ENCODE results near the gene TST. TPM values are rescaled to one million over a fixed set of nuclear protein-coding genes. Genes with fewer than 3 reads are reported as not detected.

Gene TST
- total RNA-seq, 1 donor from 2014 or later = 63.5 TPM

DNA sequence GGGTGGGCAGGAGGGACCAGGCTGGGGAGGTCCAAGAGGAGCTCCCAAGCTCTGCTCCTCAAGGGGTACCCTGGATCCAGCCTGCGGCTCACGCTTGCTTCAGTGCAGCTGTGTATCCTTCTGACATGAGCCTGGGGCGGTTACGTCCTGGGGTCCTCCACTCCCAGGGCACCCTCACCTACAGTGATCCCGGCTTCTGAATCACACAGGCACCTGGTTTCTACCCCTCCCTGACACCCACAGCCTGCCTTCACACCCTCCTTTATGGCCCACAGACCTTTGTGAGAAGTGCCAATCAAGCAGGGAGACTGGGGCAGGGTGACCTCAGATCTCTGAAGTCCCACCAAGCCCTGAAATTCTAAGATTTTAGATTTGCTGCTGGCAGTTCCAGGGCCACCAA lies 1.8 kb upstream of the TST start:
- DNase-seq (no peak), ATAC-seq (ENCODE audit: poor library complexity) (no peak)
- intact Hi-C loops (cut with DNase I) = no loop called here

DNA sequence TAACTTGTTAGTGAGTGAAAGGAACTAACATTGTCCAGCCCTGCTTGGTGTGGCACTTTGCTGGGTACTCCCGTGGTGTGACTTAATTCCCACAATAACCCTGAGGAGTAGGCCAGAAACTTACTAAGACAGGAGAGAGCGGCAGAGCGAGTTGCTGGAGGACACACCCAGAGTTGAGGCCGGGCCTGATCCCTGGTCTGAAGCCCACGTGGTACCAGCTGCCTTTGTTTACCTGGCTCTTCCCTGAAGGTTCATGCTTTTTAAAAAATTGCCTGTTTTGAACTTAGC lies 889 bp upstream of the TST start:
- intact Hi-C loops (cut with DNase I) = no loop called here
- ATAC-seq (ENCODE audit: poor library complexity) (peak; percentile 34), DNase-seq (no peak)

DNA sequence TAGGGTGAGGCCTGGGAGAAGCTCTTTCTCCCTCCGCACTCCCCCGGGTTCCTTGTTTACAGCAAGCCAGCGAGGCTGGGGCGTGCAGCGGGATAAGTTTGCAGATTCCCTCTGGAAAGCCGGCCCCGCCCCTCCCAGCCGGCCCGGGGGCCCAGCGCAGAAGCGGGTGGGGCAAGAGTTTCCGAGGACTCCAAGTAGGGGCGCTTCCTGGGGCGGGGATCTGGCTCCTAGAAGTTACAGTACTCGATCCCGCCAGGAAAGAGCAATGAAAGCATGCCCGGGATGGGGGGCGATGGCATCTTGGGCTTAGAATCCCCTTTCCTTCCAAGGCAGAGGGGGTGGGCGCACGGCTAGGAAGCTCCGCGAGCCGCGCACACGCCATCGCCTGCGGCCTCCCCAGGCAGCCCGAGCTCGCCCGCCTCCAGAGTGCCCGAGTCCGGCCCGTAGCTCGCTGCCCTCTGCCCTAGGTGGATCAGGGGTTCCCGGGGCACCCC lies 385 bp downstream of the TST start:
- ATAC-seq (ENCODE audit: poor library complexity) (peak; percentile 53), DNase-seq (peak; percentile 84)
- intact Hi-C loops (cut with DNase I) = no loop called here

DNA sequence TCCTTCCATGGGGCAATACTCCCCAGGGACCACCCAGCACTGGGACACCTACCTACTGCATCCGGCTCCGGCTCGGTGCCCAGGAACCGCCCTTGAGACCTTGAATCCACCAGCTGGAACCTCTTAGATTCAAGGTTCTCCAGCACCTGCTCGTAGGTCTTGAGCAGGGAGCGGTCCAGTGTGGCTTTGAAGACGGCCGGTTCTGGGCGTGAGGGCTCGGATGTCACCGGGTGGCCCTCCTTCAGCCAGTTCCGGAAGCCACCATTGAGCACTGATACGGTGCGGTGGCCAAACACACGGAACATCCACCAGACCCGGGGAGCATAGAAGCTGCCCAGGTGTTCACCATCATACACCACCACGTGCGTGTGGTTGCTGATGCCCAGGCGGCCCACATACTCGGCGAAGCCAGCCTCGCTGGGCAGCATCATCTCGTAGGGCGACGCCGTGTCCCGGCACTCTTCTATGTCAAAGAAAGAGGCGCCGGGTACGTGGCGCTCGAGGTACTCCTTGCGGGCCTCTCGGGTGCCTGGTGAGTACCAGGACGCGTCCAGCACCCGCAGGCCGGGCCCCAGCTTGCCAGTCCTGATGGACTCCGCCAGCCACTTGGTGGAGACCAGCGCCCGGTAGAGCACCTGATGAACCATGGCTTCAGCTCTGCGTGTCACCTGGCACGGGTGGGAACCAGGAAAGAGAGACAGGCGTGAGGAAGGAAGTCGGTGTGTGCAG lies 997 bp downstream of the TST start:
- peak; percentile 1 for ATAC-seq (ENCODE audit: poor library complexity)
- intact Hi-C loops (cut with DNase I) = no loop called here
- no peak for DNase-seq

DNA sequence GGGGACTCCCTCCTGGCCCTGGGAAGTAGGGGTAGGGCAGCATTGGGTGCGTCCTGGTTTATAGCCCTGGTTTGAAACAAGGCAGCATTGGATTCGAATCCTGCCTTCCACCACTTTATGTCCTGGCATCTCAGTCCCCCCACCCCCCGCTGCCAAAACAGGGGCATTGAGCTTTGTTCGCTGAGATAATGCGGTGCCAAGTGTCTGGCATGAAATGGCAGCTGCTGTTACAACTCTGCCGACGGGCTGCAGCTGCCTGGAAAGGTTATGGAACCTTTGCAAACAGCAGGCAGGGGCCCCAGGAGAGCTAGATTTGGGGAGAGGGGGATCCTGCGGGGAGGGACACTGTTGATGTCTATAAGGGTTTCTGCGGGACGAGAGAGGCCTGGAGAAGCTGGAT lies 1.9 kb downstream of the TST start:
- no peak for ATAC-seq (ENCODE audit: poor library complexity)
- DNase-seq = no peak
- intact Hi-C loops (cut with DNase I) = no loop called here

DNA sequence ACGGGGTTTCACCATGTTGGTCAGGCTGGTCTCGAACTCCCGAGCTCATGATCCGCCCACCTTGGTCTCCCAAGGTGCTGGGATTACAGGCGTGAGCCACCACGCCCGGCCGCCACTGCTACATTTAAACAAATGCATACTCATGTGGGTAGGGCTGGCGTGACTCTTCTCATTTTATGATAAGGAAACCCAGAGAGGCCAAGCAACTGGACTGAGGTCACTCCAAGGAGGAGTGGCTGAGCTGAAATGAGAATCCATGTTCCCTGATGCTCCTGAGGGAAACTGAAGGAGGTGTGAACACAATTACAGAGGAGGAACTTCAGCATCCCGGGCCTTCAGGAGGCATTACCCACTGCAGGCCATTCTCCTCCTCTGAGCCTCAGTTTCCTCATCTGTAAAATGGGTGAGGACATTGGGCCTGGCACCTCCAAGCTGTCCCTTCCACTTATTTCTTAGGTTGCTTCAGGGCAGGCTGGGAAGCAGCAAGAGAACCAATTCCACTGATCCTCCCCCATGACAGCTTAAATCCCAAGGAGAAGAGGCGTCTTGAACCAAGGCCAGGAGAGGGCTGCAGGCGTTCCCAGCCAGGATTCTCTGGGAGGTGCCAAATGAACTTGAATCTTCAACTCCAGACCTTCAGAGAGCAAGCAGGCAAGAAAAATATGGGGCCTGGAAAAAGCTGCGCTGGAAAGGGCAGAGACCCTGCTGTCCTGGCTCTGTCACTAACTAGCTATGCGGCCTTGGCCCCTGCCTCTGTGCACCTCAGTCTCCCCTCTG lies 2.9 kb downstream of the TST start:
- ATAC-seq (ENCODE audit: poor library complexity) (no peak), DNase-seq (no peak)
- intact Hi-C loops (cut with DNase I) = no loop called here

DNA sequence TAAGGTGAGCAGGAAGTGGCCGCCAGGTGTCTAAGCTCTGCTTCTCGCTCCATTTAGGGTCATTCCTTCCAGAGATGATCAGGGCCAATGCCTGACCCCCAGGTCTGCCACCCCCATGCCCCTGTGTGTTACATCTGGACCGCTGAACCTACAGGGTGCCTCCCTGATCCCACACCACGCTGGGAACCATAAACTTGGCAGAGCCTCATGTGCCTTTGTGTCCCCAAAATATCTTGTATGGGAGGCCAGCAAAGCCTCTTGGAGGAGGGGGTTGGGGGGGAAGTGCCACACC lies 3.7 kb downstream of the TST start:
- no peak for ATAC-seq (ENCODE audit: poor library complexity)
- intact Hi-C loops (cut with DNase I) = no loop called here

DNA sequence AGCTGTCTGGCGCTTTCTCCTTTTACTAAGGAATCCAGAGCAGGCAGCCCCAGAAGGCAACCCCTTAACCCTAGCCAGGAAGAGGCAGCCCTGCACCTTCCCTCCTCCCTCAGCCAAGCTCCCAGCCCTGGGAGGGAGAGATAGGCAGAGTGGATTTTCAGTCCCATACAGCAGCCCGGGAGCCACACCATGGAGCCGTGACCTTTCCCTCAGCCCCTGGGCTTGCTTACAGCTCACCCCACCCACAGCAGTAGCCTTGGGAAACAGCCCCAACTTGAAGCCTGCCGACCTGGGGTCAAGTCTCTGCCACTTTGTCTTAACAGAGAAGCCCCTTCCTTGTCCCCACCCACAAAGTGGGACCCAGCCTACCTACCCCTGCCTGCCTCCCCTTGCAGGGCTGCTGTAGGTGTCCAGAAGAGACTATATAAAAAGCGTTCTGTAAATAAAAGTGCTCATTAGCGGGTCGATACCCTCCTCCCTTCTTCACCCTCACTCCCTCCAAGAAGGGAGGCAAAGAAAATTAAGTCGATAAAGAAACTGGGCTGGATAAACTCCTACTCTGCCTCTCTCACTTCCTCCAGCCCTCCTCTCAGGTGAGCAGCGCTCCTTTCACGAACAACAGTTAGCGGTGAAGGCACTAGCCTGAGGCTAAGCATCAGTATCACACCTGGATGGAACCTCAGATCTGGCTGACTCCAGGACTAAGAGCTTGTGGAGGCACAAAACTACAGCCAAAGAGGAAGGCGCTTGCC lies 4.2 kb downstream of the TST start:
- DNase-seq = no peak
- intact Hi-C loops (cut with DNase I) = no loop called here
- ATAC-seq (ENCODE audit: poor library complexity) = no peak

More for the DNA sequence above, 3.7 kb downstream of the TST start:
- DNase-seq = no peak

DNA sequence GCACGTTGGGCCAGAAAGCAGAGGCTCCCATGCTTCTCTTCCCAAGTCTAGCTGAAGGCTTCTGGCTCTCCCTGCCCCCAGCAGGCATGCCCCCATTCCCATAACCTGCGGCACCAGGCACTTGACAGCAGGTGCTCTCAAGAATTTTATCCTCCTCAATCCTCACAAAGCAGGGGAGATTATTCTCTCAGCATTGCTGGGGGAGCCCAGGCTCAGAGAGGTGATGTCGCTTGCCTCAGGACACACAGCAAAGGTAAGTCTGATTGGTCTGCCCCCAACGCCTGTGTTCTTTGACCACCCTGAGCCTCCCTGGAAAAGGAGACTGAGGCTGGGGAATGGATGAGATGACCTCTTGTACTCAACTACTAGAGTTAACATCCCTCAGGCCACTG lies 4.8 kb downstream of the TST start:
- DNase-seq = no peak
- intact Hi-C loops (cut with DNase I) = no loop called here
- no peak for ATAC-seq (ENCODE audit: poor library complexity)

DNA sequence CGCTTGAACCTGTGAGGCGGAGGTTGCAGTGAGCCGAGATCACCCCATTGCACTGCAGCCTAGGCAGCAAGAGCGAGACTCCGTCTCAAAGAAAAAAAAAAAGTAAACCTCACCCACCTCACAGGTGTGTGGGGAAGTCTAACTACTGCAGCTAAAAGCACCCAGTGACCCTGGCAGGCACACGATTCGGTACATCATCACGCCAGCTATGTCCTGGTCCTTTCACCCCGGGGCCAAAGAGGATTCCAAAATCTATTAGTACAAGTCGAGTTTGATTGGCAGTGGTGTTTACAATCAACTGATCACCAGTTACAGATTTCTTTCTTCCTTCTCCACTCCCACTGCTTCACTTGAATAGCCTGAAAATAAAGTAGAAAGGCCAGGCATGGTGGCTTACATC lies 6.3 kb downstream of the TST start:
- no peak for DNase-seq
- intact Hi-C loops (cut with DNase I) = no loop called here
- no peak for ATAC-seq (ENCODE audit: poor library complexity)

DNA sequence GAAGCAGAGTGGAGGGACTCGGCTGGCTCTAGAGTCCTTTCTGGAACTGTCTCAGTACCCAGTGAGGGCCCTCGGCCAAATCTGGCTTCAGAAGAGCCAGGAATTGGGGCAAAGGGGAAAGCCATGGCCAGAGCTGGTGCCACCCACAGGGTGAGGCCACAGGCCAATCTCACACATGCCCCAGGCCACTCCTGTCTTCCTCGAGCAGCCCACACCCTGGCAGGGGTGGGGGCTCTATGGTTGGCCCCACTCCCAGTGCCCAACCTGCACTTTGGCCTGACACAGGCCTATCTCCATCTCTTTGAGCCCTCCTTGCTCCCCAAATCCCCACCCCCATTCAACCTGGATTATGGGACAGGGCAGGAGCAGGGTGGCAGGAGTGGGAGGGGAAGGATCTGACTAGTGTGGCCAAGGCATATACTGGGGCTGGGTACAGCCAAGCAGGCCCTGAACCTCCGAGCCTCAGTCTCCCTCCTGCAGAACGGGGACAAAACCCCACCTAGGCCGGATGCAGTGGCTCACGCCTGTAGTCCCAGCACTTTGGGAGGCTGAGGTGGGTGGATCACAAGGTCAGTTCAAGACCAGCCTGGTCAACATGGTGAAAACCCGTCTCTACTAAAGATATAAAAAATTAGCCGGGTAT lies 6.9 kb downstream of the TST start:
- DNase-seq = peak; percentile 75
- intact Hi-C loops (cut with DNase I) = no loop called here
- peak; percentile 82 for ATAC-seq (ENCODE audit: poor library complexity)

DNA sequence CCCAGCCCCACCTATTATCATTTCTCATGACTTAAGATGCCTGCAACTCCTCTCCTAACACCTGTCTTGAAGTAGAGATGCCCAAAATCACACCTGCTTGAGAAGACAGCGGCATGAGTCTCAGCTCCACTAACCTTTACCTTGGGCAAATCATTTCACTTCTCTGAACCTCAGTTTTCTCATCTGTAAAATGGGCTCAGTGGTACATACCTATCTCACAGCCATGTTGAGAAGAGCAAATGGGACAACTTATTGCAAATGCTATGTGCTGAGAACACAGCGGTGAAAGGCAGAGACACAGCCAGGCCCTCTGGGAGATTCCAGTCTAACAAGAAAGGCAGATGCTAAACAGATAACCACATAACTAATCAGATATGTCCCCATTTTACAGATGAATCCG lies 7.8 kb downstream of the TST start:
- ATAC-seq (ENCODE audit: poor library complexity) (no peak), DNase-seq (no peak)
- intact Hi-C loops (cut with DNase I) = no loop called here

DNA sequence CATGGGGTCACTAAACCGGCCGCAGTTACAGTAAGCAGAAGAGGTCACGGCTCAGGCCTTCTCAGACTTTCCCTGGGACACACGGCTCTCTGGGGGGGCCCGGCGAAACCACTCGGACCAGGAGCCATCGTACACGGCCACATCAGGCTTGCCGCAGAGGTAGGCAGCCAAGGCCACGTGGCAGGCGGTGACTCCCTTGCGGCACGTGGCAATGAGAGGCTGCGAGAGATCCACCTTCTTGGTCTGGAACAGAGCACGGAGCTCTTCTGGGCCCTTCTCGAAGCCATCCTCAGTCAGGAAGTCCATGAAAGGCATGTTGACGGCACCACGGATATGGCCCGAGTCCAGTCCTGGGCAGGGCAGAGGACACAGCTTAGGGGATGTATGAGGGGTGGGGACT lies 8.3 kb downstream of the TST start:
- ATAC-seq (ENCODE audit: poor library complexity) = no peak
- no peak for DNase-seq
- intact Hi-C loops (cut with DNase I) = no loop called here

DNA sequence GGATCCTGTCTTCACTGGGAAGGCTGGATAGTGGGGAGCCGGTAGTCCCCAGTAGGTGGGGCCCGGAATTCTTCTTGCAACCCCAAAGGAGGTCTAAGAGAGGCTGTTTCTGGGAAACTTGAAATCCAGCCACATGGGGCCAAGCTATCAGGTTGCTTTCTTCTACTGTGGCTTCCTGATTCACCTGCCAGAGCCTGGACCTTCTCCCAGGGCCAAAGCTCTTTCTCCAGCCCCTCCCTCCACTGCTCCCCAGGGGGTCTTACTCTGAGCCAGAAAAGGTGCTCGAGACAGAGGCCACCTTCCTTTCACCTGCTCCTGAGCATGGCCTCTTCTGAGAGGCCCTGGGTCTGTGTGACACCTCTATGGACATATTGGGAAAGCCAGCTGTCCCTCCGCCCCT lies 9.1 kb downstream of the TST start:
- DNase-seq (no peak), ATAC-seq (ENCODE audit: poor library complexity) (no peak)
- intact Hi-C loops (cut with DNase I) = no loop called here

DNA sequence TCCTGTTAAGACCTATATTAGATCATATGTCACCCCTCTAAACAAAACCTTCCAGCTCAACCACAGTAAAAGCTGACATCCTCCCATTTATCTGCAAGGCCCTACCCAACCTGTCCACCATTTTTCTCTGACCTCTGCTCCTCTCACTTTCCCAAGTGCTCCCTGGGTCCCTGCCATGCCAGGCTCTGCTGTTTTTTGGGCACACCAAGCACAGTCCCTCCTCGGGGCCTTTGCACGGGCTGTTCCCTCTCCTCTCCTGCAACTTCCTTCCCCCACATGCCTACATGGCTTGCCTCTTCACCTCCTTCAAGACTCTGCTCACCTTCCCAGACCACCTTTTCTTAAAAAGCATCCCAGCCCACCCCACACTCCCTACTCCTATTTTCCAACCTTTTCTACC lies 9.8 kb downstream of the TST start:
- ATAC-seq (ENCODE audit: poor library complexity) (no peak), DNase-seq (no peak)
- intact Hi-C loops (cut with DNase I) = no loop called here

DNA sequence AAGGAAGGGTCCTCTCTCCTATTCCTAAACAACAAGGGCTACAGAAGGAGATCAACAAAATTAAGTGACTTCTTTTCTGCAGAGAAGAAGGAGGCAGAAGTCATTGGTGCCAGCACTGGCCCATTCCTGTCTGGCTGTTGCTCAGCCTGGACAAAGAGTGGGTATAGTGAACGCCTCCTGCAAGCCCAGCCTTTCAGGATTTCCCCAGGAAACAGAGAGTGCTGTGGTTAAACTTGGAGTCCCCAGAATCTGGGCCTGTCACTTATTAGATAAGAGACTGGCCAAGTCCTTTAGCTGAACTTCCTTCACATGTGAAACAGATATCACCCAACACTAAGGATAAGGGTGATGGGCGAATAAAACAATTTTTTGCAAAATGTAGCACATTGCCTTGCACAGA lies 10.9 kb downstream of the TST start:
- intact Hi-C loops (cut with DNase I) = no loop called here
- ATAC-seq (ENCODE audit: poor library complexity) (no peak), DNase-seq (no peak)

DNA sequence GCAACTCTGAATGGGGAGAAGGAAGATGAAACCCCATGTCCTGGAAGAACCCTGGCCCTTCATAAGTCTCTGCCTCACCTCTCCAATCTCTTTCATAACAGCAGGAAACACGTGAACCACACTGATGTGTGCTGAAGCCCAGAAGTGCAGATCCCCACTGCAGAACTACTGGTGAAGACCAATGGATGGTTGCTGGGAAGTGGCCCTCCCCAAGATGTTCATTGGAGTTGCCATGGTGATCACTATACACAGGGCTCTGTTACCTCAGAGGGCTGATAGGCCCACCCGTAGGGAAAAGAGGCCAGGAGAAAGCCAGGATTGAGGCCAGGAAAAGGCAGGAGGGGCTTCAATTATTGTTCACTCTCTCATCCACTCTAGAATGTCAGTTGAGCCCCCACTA lies 11.6 kb downstream of the TST start:
- ATAC-seq (ENCODE audit: poor library complexity) = no peak
- DNase-seq = no peak
- intact Hi-C loops (cut with DNase I) = no loop called here

DNA sequence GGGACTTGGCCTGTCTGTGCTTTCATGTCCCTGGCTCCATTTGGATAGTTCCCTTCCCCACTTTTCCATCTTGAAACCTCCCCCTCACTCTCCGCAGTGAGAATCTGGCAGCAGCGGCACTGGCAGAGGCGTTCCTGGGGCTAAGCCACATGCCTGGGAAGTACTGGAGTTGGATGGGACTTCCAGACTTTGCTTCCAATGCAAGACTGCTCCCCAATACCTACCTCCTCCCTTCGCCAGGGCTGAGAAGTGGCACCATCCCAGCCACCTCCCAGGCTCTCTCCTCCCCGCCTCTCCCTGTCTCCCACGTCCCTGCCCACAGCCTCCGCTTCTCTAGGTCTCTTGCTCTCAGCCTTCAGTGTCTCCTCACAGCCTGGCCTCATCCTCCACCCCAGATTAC lies 16.6 kb downstream of the TST start:
- ATAC-seq (ENCODE audit: poor library complexity) = no peak
- intact Hi-C loops (cut with DNase I) = no loop called here

DNA sequence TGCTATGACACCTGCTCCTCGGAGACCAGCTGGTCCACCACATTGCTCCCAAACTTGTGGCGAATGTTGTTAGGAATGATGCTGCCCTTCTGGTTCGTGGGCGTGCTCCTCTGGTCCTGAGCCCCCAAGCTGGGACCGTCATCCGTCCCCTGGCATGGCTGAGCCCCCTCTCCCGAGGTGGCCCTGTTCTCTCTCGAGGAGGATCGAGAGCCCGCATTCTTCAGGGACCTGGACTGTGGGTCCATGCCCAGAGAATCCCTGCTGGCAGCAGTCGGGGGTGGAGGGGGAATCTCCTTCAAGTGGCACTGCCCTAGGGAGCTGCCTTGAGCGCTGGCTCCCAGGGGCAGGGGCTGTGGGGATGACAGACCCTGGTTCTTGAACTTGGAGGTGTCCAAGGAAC lies 17.4 kb downstream of the TST start:
- intact Hi-C loops (cut with DNase I) = no loop called here
- ATAC-seq (ENCODE audit: poor library complexity) = no peak
- DNase-seq = no peak

More for the DNA sequence above, 16.6 kb downstream of the TST start:
- DNase-seq = no peak

All from Right ventricle myocardium superior (tissue), 1 donor.